ENCODE measurements around the gene NPHP4.

DNA sequence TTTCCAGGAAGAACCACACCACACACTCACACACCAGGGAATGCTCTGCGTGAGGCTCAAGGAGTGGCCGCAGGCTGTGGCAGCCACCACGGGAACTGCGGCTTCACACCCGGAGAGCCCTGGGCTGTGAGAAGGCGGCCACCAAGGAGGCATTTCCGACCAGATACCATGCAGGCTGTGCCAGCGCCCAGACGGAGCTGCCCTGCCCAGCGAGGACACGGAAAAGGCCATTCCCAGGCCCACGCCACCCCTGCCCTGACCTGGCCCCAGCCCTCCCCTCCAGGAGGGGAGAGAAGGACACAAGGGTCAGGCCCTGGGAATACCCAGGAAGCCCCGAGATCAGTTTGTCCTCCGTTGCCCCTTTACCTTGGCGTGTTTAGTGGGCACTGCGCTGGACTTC, 119.3 kb downstream of the NPHP4 start:
- no peak for TF ChIP-seq RAD21 (conservative IDR thresholded peaks at IDR 0.05 in 1 of 2, IDR thresholded peaks at IDR 0.05 in 1 of 2)
- no peak for TF ChIP-seq BHLHE40 (IDR thresholded peaks at IDR 0.05; ENCODE audit: low read depth, low read length)
- no peak for TF ChIP-seq CTCF (IDR thresholded peaks at IDR 0.05)
- TF ChIP-seq SREBF2 (IDR thresholded peaks at IDR 0.05): no peak
- no peak for TF ChIP-seq POLR2A (IDR thresholded peaks at IDR 0.05; ENCODE audit: low read length)
- TF ChIP-seq HDAC2 (IDR thresholded peaks at IDR 0.05): no peak
- TF ChIP-seq RCOR1 (IDR thresholded peaks at IDR 0.05; ENCODE audit: low read depth, low read length): no peak
- TF ChIP-seq KDM1A (IDR thresholded peaks at IDR 0.05; ENCODE audit: low read depth): no peak
- TF ChIP-seq, protein P1, sequence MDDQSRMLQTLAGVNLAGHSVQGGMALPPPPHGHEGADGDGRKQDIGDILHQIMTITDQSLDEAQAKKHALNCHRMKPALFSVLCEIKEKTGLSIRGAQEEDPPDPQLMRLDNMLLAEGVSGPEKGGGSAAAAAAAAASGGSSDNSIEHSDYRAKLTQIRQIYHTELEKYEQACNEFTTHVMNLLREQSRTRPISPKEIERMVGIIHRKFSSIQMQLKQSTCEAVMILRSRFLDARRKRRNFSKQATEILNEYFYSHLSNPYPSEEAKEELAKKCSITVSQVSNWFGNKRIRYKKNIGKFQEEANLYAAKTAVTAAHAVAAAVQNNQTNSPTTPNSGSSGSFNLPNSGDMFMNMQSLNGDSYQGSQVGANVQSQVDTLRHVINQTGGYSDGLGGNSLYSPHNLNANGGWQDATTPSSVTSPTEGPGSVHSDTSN (IDR thresholded peaks at IDR 0.05): no peak
